Measurements from ENCODE around the gene MGAT5B. TPM values are rescaled to one million over a fixed set of nuclear protein-coding genes. Genes with fewer than 3 reads are reported as not detected.

The MGAT5B gene
- total and polyA plus RNA-seq, 2 of the 13 experiments (the other 11 are each of a cell fraction or from before 2014, with no cell fraction given), result 0.07 to 0.13 TPM

- no peaks in the 10 kb centered on the region for H3K36me3 ChIP-seq (replicated peaks in 1 of 2; ENCODE audit: control insufficient read depth in 1 of 2, insufficient read depth in 2 of 2, low read length in 2 of 2)
- no peak overlapping the region for H3K4me3 ChIP-seq (replicated peaks in 1 of 3; ENCODE audit: insufficient read depth in 1 of 3, low read depth in 2 of 3, low read length in 3 of 3)
- in situ Hi-C loops (cut with HindIII; ENCODE audit: extremely low pct_ligation_motif_present, low pct_unique_long_range_greater_than_20kb) (no loop called here), intact Hi-C loops (cut with micrococcal nuclease; ENCODE audit: unreplicated experiment) (no loop called here)
- H3K27ac ChIP-seq (ENCODE audit: extremely low read length, insufficient read depth, low read length), result no peak overlapping the region
- H3K79me2 ChIP-seq (ENCODE audit: insufficient read depth, low read length), result no peaks in the 10 kb centered on the region
- 45% methylated on average over 11 of the region's 14 CpGs for WGBS (ENCODE audit: low lambda C conversion rate)
- H3K4me2 ChIP-seq (ENCODE audit: low read depth, low read length), result no peak overlapping the region
- no peak overlapping the region for H2AFZ ChIP-seq (ENCODE audit: low read length)
- DNase-seq (ENCODE audit: low spot score) (no peak), ATAC-seq (no peak; the same call in 2 of the 3 replicates), FAIRE-seq (no peak)
- ChIA-PET CTCF (ENCODE audit: low intra/inter-chr PET ratio, low total read pairs) (no interaction called here), POLR2A (no interaction called here)
- BruUV-seq (replicated peaks), result no TSS peak
- peaks cover 9% of the 10 kb centered on the region; the same call in 1 of the 2 replicates for H3K9me3 ChIP-seq (ENCODE audit: low read length)
- H4K20me1 ChIP-seq (ENCODE audit: insufficient read depth, low read length), result peaks cover 4% of the 10 kb centered on the region; the same call in 1 of the 2 replicates
- no peak overlapping the region for H3K9ac ChIP-seq (ENCODE audit: insufficient read depth, low read depth, low read length)
- peaks cover 9 to 59% of the 10 kb centered on the region in 2 experiments; a peak in 4 of 5 replicates for H3K27me3 ChIP-seq (ENCODE audit: control insufficient read depth in 1 of 2, insufficient read depth in 2 of 2, low read length in 2 of 2)
- H3K4me1 ChIP-seq (ENCODE audit: insufficient read depth, low read length), result no peaks in the 10 kb centered on the region
- TF ChIP-seq GABPB1 (CRISPR knock-in tag; IDR thresholded peaks at IDR 0.05) (no peak), PRDM4 (CRISPR knock-in tag; IDR thresholded peaks at IDR 0.05; ENCODE audit: borderline replicate concordance) (no peak), MTF1 (CRISPR knock-in tag; IDR thresholded peaks at IDR 0.05) (no peak), ZNF781 (CRISPR knock-in tag; IDR thresholded peaks at IDR 0.05; ENCODE audit: borderline replicate concordance, not compliant biosample characterization) (no peak), ZFYVE20 (CRISPR knock-in tag; IDR thresholded peaks at IDR 0.05; ENCODE audit: borderline replicate concordance, low read depth) (no peak), ZNF607 (CRISPR knock-in tag; IDR thresholded peaks at IDR 0.05; ENCODE audit: borderline replicate concordance) (no peak), NFRKB (IDR thresholded peaks at IDR 0.05) (no peak), ARNTL (CRISPR knock-in tag; IDR thresholded peaks at IDR 0.05) (no peak), FOXA3 (CRISPR knock-in tag; IDR thresholded peaks at IDR 0.05) (no peak), ATF4 (CRISPR knock-in tag; IDR thresholded peaks at IDR 0.05) (no peak), ZBTB46 (CRISPR knock-in tag; IDR thresholded peaks at IDR 0.05; ENCODE audit: borderline replicate concordance) (no peak), GRHL1 (CRISPR knock-in tag; conservative IDR thresholded peaks at IDR 0.05) (no peak), ZNF879 (CRISPR knock-in tag; IDR thresholded peaks at IDR 0.05) (no peak), ELF4 (CRISPR knock-in tag; IDR thresholded peaks at IDR 0.05; ENCODE audit: borderline replicate concordance) (no peak), RXRB (CRISPR knock-in tag; IDR thresholded peaks at IDR 0.05; ENCODE audit: borderline replicate concordance) (no peak), HINFP (CRISPR knock-in tag; IDR thresholded peaks at IDR 0.05; ENCODE audit: low read depth) (no peak), ZNF567 (CRISPR knock-in tag; IDR thresholded peaks at IDR 0.05; ENCODE audit: borderline replicate concordance) (no peak)
Observed at GRCh38 chr17:76879254-76879653, 11.1 kb downstream of the MGAT5B start.

All from HepG2 (cell line).